ENCODE data around the gene GRB10.
"Not testable (repeated sequence)": the region's sequence is repeated elsewhere in the genome, so short reads cannot be mapped to it uniquely, and the experiment has no call there.

The GRB10 gene

DNA sequence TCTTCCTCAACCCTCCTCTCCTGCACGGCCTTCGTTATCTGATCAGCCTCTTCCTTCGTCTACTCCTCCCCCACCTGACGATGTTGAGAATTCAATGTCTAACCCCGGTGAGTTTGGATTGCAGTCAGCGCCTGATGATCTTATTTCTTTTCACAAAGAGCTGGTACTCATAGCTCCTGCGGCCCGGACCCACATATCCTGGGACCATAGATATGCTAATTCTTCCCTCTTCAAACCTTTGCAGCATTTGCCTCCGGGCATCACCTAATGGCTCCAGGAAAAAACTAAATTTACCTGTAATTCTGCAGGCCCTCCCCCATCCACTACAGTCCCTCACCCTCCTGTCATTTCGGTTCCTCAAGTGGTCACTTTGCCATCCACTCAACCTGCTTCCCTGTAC lies 205.1 kb downstream of the GRB10 start:
- POLR2A ChIA-PET = no interaction called here
- CTCF ChIA-PET = no interaction called here
- DNase-seq (ENCODE audit: extremely low spot score) = no peak
- no peak for TF ChIP-seq SP1 (IDR thresholded peaks at IDR 0.05)
- TF ChIP-seq ZNF384 (IDR thresholded peaks at IDR 0.05) = no peak
- TF ChIP-seq CTBP1 (IDR thresholded peaks at IDR 0.05; ENCODE audit: borderline replicate concordance) = no peak
- TF ChIP-seq PKNOX1 (IDR thresholded peaks at IDR 0.05) = no peak
- no peak for TF ChIP-seq NFRKB (IDR thresholded peaks at IDR 0.05)
- no peak for TF ChIP-seq TARDBP (IDR thresholded peaks at IDR 0.05)

DNA sequence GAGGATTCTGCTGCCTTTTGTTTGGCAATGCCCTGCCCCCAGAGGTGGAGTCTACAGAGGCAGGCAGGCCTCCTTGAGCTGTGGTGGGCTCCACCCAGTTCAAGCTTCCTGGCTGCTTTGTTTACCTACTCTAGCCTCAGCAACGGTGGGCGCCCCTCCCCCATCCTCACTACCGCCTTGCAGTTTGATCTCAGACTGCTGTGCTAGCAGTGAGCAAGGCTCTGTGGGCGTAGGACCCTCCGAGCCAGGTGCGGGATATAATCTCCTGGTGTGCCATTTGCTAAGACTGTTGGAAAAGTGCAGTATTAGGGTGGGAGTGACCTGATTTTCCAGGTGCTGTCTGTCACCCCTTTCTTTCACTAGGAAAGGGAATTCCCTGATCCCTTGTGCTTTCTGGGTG lies 206.3 kb downstream of the GRB10 start:
- DNase-seq (ENCODE audit: extremely low spot score); CTCF ChIA-PET; POLR2A ChIA-PET: not testable (repeated sequence)

DNA sequence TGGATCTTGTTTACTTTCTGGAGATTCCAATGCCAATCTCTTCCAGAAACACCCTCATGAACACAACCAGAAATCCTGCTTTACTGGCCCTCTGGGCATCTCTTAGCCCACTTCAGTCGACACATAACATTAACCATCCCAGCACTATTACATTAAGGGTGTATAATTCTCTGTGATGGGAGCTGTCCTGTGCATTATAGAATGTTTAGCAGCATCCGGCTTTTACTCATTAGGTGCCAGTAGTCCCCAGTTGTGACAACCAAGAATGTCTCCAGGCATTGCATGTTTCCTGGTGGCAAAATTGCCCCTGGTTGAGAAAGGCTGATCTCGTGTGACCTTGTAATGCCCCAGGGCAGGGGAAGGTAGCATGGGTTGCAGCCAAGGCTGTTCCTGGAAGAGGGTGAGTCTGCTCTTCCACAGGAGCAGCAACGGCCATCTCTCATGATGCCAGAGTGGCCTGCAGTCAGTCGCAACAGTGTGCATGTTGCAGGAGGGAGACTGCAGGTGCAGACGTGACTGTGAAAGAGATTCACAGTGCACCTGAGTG lies 214.9 kb downstream of the GRB10 start:
- no peak for TF ChIP-seq FOXM1 (IDR thresholded peaks at IDR 0.05; ENCODE audit: borderline replicate concordance)
- no peak for TF ChIP-seq SP1 (IDR thresholded peaks at IDR 0.05)
- TF ChIP-seq FOXK2 (IDR thresholded peaks at IDR 0.05) = no peak
- TF ChIP-seq ELF4 (IDR thresholded peaks at IDR 0.05) = no peak
- TF ChIP-seq ARNT (IDR thresholded peaks at IDR 0.05) = no peak
- POLR2A ChIA-PET = no interaction called here
- no peak for DNase-seq (ENCODE audit: extremely low spot score)
- CTCF ChIA-PET = no interaction called here

GRCh38 chr7:50565977-50566376 lies 216.7 kb downstream of the GRB10 start:
- ChIA-PET CTCF (interaction anchor here (1.0 kb wide), 1 partner anchor 114 kb away, joined by 3 read pairs; no protein-coding TSS in a partner anchor), POLR2A (no interaction called here)
- no peak for DNase-seq (ENCODE audit: extremely low spot score)
- TF ChIP-seq ZNF384 (IDR thresholded peaks at IDR 0.05) = no peak
- no peak for TF ChIP-seq LEF1 (IDR thresholded peaks at IDR 0.05; ENCODE audit: borderline replicate concordance)
- no peak for TF ChIP-seq TARDBP (IDR thresholded peaks at IDR 0.05)
- no peak for TF ChIP-seq L3MBTL2 (conservative IDR thresholded peaks at IDR 0.05)
- no peak for TF ChIP-seq SP1 (IDR thresholded peaks at IDR 0.05)
- TF ChIP-seq BHLHE40 (IDR thresholded peaks at IDR 0.05; ENCODE audit: borderline replicate concordance) = no peak

- ChIA-PET POLR2A (no interaction called here), CTCF (interaction anchor here (1.0 kb wide), 1 partner anchor 114 kb away, joined by 3 read pairs; no protein-coding TSS in a partner anchor)
- TF ChIP-seq NFRKB (IDR thresholded peaks at IDR 0.05) (no peak), ZNF384 (IDR thresholded peaks at IDR 0.05) (no peak), L3MBTL2 (conservative IDR thresholded peaks at IDR 0.05) (no peak), BHLHE40 (IDR thresholded peaks at IDR 0.05; ENCODE audit: borderline replicate concordance) (no peak), LEF1 (IDR thresholded peaks at IDR 0.05; ENCODE audit: borderline replicate concordance) (no peak), SUZ12 (IDR thresholded peaks at IDR 0.05) (no peak), ARNT (IDR thresholded peaks at IDR 0.05) (no peak), FOXK2 (IDR thresholded peaks at IDR 0.05) (no peak), SP1 (IDR thresholded peaks at IDR 0.05) (no peak), FOXA1 (IDR thresholded peaks at IDR 0.05) (no peak), FOXM1 (IDR thresholded peaks at IDR 0.05; ENCODE audit: borderline replicate concordance) (no peak), TARDBP (IDR thresholded peaks at IDR 0.05) (no peak), ELF4 (IDR thresholded peaks at IDR 0.05) (no peak), HDGF (IDR thresholded peaks at IDR 0.05; ENCODE audit: borderline replicate concordance) (no peak), CTBP1 (IDR thresholded peaks at IDR 0.05; ENCODE audit: borderline replicate concordance) (no peak), PKNOX1 (IDR thresholded peaks at IDR 0.05) (no peak)
- no peak for DNase-seq (ENCODE audit: extremely low spot score)
These were observed 217.2 kb downstream of the GRB10 start for GRCh38 chr7:50565559-50565916.

DNA sequence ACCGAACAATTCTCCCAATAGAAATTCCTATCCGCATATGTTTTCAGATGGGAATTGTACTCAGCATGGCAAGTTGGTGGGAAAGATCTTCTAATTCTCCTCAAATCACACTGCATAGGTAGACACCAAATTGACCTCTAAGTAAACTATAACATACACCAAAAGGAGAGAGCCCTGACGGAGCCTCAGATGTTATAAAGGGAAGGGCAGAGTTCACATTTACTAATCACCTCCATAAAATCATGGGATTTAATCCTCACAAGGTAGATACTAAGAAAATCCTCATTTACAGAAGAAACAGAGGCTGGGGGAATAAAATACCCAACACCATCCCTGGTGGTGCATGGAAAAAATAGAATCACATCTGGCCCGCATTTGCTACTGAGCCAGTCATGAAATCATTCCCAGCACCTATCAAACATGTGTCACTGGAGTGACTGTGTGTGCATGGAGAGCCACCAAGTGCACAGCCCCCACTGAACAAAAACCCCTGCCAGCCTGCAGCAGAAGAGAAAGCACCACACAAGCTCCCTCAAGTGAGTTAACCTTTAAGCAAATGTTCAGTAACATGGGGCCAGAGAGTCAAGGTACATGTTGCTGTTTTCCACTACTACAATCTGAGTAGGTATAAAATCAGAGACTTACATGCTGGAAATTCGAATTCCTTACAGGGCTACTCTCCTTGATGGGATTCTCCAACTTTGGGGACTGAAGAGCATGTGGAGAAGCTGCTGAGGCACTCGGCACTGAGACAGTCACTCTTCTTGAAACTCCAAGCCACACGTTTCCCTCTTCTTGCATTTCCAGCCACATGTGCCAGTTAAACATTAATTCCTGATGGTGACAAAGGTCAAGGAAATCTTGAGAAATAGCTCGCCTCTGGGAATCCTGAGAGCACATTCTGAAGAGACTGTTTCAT lies 217.8 kb downstream of the GRB10 start, which contains the start of gene DDC:
TSS of gene DDC (minus strand) at position 766 of the 919 bp plus-strand sequence. CDS start 21,320 bp downstream, outside the sequence.
- no peak for TF ChIP-seq CTBP1 (IDR thresholded peaks at IDR 0.05; ENCODE audit: borderline replicate concordance)
- TF ChIP-seq FOXK2 (IDR thresholded peaks at IDR 0.05) = no peak
- no peak for TF ChIP-seq FOXA1 (IDR thresholded peaks at IDR 0.05)
- TF ChIP-seq L3MBTL2 (conservative IDR thresholded peaks at IDR 0.05) = no peak
- TF ChIP-seq PKNOX1 (IDR thresholded peaks at IDR 0.05) = no peak
- no peak for TF ChIP-seq SUZ12 (IDR thresholded peaks at IDR 0.05)
- TF ChIP-seq TARDBP (IDR thresholded peaks at IDR 0.05) = no peak
- no peak for TF ChIP-seq HDGF (IDR thresholded peaks at IDR 0.05; ENCODE audit: borderline replicate concordance)
- no peak for TF ChIP-seq ARNT (IDR thresholded peaks at IDR 0.05)
- TF ChIP-seq NFRKB (IDR thresholded peaks at IDR 0.05) = no peak
- TF ChIP-seq SP1 (IDR thresholded peaks at IDR 0.05) = no peak
- TF ChIP-seq ZNF384 (IDR thresholded peaks at IDR 0.05) = no peak
- TF ChIP-seq FOXM1 (IDR thresholded peaks at IDR 0.05; ENCODE audit: borderline replicate concordance) = no peak
- TF ChIP-seq LEF1 (IDR thresholded peaks at IDR 0.05; ENCODE audit: borderline replicate concordance) = no peak
- no peak for TF ChIP-seq ELF4 (IDR thresholded peaks at IDR 0.05)
- no peak for TF ChIP-seq BHLHE40 (IDR thresholded peaks at IDR 0.05; ENCODE audit: borderline replicate concordance)
- DNase-seq (ENCODE audit: extremely low spot score) = no peak
- ChIA-PET POLR2A (no interaction called here), CTCF (interaction anchor here (1.0 kb wide), 1 partner anchor 115 kb away, joined by 3 read pairs; no protein-coding TSS in a partner anchor)
